KMS-11 (cell line): Measurements from ENCODE around the gene CHMP1B.
"Not testable (repeated sequence)": the region's sequence is repeated elsewhere in the genome, so short reads cannot be mapped to it uniquely, and the experiment has no call there.

ENCODE experiments used
- H2AFZ ChIP-seq: fragments of 200-600 bp; sonication (generic); 2 replicates; pipeline ENCODE4 v1.6.1; 2016; ENCODE audit warnings: antibody characterized with exemption, mixed run types, low read depth
- H3K27ac ChIP-seq: fragments of 200-600 bp; sonication (generic); 2 replicates; pipeline ENCODE4 v1.6.1; 2016; ENCODE audit warnings: mild to moderate bottlenecking, mixed run types
- H3K27me3 ChIP-seq: fragments of 200-600 bp; sonication (generic); 2 replicates; pipeline ENCODE4 v1.6.1; 2017; ENCODE audit warnings: mild to moderate bottlenecking, low read depth, mixed run types, moderate library complexity; ENCODE audit not compliant: insufficient read depth
- H3K36me3 ChIP-seq: fragments of 200-600 bp; sonication (generic); 2 replicates; pipeline ENCODE4 v1.6.1; 2017; ENCODE audit warnings: mild to moderate bottlenecking, mixed run types; ENCODE audit not compliant: insufficient read depth
- H3K4me1 ChIP-seq: fragments of 200-600 bp; sonication (generic); 2 replicates; pipeline ENCODE4 v1.6.1; 2016; ENCODE audit warnings: mild to moderate bottlenecking, low read depth, mixed run types; ENCODE audit not compliant: poor library complexity, severe bottlenecking
- H3K4me2 ChIP-seq: fragments of 200-600 bp; sonication (generic); 2 replicates; pipeline ENCODE4 v1.7.0; 2016; ENCODE audit warnings: mild to moderate bottlenecking, mixed run types
- H3K4me3 ChIP-seq: fragments of 200-600 bp; sonication (generic); IDR thresholded peaks from 2 replicates; pipeline ENCODE4 v1.6.1; 2017; ENCODE audit warnings: low read depth, low read length, mixed read lengths; ENCODE audit not compliant: insufficient read depth
- H3K79me2 ChIP-seq: fragments of 200-600 bp; sonication (generic); 2 replicates; pipeline ENCODE4 v1.6.1; 2016; ENCODE audit warnings: low read depth, mixed run types; ENCODE audit not compliant: insufficient read depth
- H3K9ac ChIP-seq: fragments of 200-600 bp; sonication (generic); 2 replicates; pipeline ENCODE4 v1.6.1; 2016; ENCODE audit warnings: mild to moderate bottlenecking, mixed run types
- H4K20me1 ChIP-seq: fragments of 200-600 bp; sonication (generic); 2 replicates; pipeline ENCODE4 v1.6.1; 2016; ENCODE audit warnings: mild to moderate bottlenecking, mixed run types; ENCODE audit not compliant: insufficient read depth
- CTCF ChIP-seq: fragments of 200-600 bp; sonication (generic); conservative IDR thresholded peaks from 2 replicates; pipeline ENCODE4 v1.6.1; 2017; ENCODE audit warnings: low read depth, mild to moderate bottlenecking, antibody characterized with exemption, low read length, moderate library complexity, mixed read lengths

CHMP1B gene

GRCh38 chr18:11888726-11889125 lies 37.5 kb downstream of the CHMP1B start:
- H3K36me3 ChIP-seq = no peaks in the 10 kb centered on the region

GRCh38 chr18:11889284-11889683 lies 38.1 kb downstream of the CHMP1B start:
- no peak overlapping the region for H2AFZ ChIP-seq
- H3K4me1 ChIP-seq = no peaks in the 10 kb centered on the region
- H3K27me3 ChIP-seq = no peaks in the 10 kb centered on the region
- no peak overlapping the region for H3K27ac ChIP-seq
- H3K4me3 ChIP-seq = no peak overlapping the region
- no peaks in the 10 kb centered on the region for H3K36me3 ChIP-seq
- H3K9ac ChIP-seq = no peak overlapping the region
- TF ChIP-seq CTCF = no peak
- no peaks in the 10 kb centered on the region for H3K79me2 ChIP-seq
- H4K20me1 ChIP-seq = no peaks in the 10 kb centered on the region
- no peak overlapping the region for H3K4me2 ChIP-seq

More at GRCh38 chr18:11888726-11889125, 37.5 kb downstream of the CHMP1B start:
- TF ChIP-seq CTCF = no peak
- no peak overlapping the region for H3K9ac ChIP-seq
- H3K27ac ChIP-seq = no peak overlapping the region
- H3K4me2 ChIP-seq = no peak overlapping the region
- H3K4me1 ChIP-seq = no peaks in the 10 kb centered on the region
- no peak overlapping the region for H3K4me3 ChIP-seq
- H4K20me1 ChIP-seq = no peaks in the 10 kb centered on the region
- H3K27me3 ChIP-seq = no peaks in the 10 kb centered on the region
- H3K79me2 ChIP-seq = no peaks in the 10 kb centered on the region
- no peak overlapping the region for H2AFZ ChIP-seq

GRCh38 chr18:11891737-11892136 lies 40.5 kb downstream of the CHMP1B start:
- Histone ChIP-seq H3K9ac (no peak overlapping the region), H3K4me1 (no peaks in the 10 kb centered on the region), H3K4me3 (no peak overlapping the region), H2AFZ (no peak overlapping the region), H3K27ac (no peak overlapping the region), H4K20me1 (no peaks in the 10 kb centered on the region), H3K79me2 (no peaks in the 10 kb centered on the region), H3K4me2 (no peak overlapping the region), H3K36me3 (no peaks in the 10 kb centered on the region), H3K27me3 (no peaks in the 10 kb centered on the region)
- no peak for TF ChIP-seq CTCF

GRCh38 chr18:11892438-11892837 lies 41.2 kb downstream of the CHMP1B start:
- H3K79me2 ChIP-seq, H2AFZ ChIP-seq, H4K20me1 ChIP-seq, H3K4me1 ChIP-seq, H3K27me3 ChIP-seq, H3K27ac ChIP-seq, H3K36me3 ChIP-seq, H3K9ac ChIP-seq, H3K4me3 ChIP-seq, H3K4me2 ChIP-seq: not testable (repeated sequence)

- Histone ChIP-seq H3K79me2 (no peaks in the 10 kb centered on the region), H3K4me2 (no peak overlapping the region), H3K4me1 (no peaks in the 10 kb centered on the region), H3K27me3 (no peaks in the 10 kb centered on the region), H4K20me1 (no peaks in the 10 kb centered on the region), H3K4me3 (no peak overlapping the region), H3K9ac (no peak overlapping the region), H3K27ac (no peak overlapping the region), H2AFZ (no peak overlapping the region), H3K36me3 (no peaks in the 10 kb centered on the region)
- TF ChIP-seq CTCF = no peak
Observed at GRCh38 chr18:11897781-11898180, 46.6 kb downstream of the CHMP1B start.
